Measurements from ENCODE around the gene IQGAP2.
"Not testable (repeated sequence)": the region's sequence is repeated elsewhere in the genome, so short reads cannot be mapped to it uniquely, and the experiment has no call there.

IQGAP2 gene

GRCh38 chr5:76402886-76403765 is at the start of gene IQGAP2:
Gene IQGAP2 (plus strand): TSS chr5:76403285. CDS start chr5:76403546, 261 bp downstream.
- DNase-seq = peak; percentile 71

- DNase-seq = no peak
These were observed 46.2 kb upstream of the IQGAP2 start for GRCh38 chr5:76356887-76357286.

- DNase-seq = no peak
These were observed 39.5 kb upstream of the IQGAP2 start for GRCh38 chr5:76363352-76364225.

- DNase-seq = no peak
These were observed 38.9 kb upstream of the IQGAP2 start for GRCh38 chr5:76364226-76364589.

GRCh38 chr5:76365561-76365960 is 37.5 kb upstream of the IQGAP2 start:
- no peak for DNase-seq

- DNase-seq = no peak
These were observed 36.5 kb upstream of the IQGAP2 start for GRCh38 chr5:76366596-76366995.

- DNase-seq = no peak
These were observed 35.3 kb upstream of the IQGAP2 start for GRCh38 chr5:76367623-76368371.

GRCh38 chr5:76368941-76369340 is 34.1 kb upstream of the IQGAP2 start:
- DNase-seq = no peak

- DNase-seq = not testable (repeated sequence)
These were observed 33.4 kb upstream of the IQGAP2 start for GRCh38 chr5:76369668-76370067.

GRCh38 chr5:76371960-76372322 is 31.1 kb upstream of the IQGAP2 start:
- no peak for DNase-seq

GRCh38 chr5:76372323-76373054 is 30.6 kb upstream of the IQGAP2 start:
- no peak for DNase-seq

- no peak for DNase-seq
These were observed 26.8 kb upstream of the IQGAP2 start for GRCh38 chr5:76376148-76376865.

GRCh38 chr5:76376866-76377230 is 26.2 kb upstream of the IQGAP2 start:
- DNase-seq = no peak

GRCh38 chr5:76378355-76378754 is 24.7 kb upstream of the IQGAP2 start:
- DNase-seq = no peak

- DNase-seq = no peak
These were observed 23.8 kb upstream of the IQGAP2 start for GRCh38 chr5:76379316-76379715.

- no peak for DNase-seq
These were observed 23.2 kb upstream of the IQGAP2 start for GRCh38 chr5:76379855-76380254.

- DNase-seq = no peak
These were observed 22.6 kb upstream of the IQGAP2 start for GRCh38 chr5:76380346-76381066.

- DNase-seq = no peak
These were observed 19.8 kb upstream of the IQGAP2 start for GRCh38 chr5:76383126-76383832.

- no peak for DNase-seq
These were observed 18.9 kb upstream of the IQGAP2 start for GRCh38 chr5:76384189-76384588.

GRCh38 chr5:76384705-76385104 is 18.4 kb upstream of the IQGAP2 start:
- no peak for DNase-seq

- no peak for DNase-seq
These were observed 17.5 kb upstream of the IQGAP2 start for GRCh38 chr5:76385540-76385939.

Data from activated T-cell treated with anti-CD3 and anti-CD28 coated beads for 4 hours (primary cell).